GM12874 (cell line): ENCODE results near the gene ZNF311.

Source experiments
- TF ChIP-seq, protein P1 (sequence below): IDR thresholded peaks from 2 replicates; pipeline ENCODE4 v1.5.1; 2011; ENCODE audit warnings: low read depth, mild to moderate bottlenecking, control low read depth, low read length, moderate library complexity; ENCODE audit not compliant: insufficient read depth

The ZNF311 gene

GRCh38 chr6:29019629-29020028, 14.5 kb upstream of the ZNF311 start:
- TF ChIP-seq, protein P1, sequence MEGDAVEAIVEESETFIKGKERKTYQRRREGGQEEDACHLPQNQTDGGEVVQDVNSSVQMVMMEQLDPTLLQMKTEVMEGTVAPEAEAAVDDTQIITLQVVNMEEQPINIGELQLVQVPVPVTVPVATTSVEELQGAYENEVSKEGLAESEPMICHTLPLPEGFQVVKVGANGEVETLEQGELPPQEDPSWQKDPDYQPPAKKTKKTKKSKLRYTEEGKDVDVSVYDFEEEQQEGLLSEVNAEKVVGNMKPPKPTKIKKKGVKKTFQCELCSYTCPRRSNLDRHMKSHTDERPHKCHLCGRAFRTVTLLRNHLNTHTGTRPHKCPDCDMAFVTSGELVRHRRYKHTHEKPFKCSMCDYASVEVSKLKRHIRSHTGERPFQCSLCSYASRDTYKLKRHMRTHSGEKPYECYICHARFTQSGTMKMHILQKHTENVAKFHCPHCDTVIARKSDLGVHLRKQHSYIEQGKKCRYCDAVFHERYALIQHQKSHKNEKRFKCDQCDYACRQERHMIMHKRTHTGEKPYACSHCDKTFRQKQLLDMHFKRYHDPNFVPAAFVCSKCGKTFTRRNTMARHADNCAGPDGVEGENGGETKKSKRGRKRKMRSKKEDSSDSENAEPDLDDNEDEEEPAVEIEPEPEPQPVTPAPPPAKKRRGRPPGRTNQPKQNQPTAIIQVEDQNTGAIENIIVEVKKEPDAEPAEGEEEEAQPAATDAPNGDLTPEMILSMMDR = no peak

GRCh38 chr6:29017428-29017802, 12.3 kb upstream of the ZNF311 start:
- TF ChIP-seq, protein P1 = no peak

DNA sequence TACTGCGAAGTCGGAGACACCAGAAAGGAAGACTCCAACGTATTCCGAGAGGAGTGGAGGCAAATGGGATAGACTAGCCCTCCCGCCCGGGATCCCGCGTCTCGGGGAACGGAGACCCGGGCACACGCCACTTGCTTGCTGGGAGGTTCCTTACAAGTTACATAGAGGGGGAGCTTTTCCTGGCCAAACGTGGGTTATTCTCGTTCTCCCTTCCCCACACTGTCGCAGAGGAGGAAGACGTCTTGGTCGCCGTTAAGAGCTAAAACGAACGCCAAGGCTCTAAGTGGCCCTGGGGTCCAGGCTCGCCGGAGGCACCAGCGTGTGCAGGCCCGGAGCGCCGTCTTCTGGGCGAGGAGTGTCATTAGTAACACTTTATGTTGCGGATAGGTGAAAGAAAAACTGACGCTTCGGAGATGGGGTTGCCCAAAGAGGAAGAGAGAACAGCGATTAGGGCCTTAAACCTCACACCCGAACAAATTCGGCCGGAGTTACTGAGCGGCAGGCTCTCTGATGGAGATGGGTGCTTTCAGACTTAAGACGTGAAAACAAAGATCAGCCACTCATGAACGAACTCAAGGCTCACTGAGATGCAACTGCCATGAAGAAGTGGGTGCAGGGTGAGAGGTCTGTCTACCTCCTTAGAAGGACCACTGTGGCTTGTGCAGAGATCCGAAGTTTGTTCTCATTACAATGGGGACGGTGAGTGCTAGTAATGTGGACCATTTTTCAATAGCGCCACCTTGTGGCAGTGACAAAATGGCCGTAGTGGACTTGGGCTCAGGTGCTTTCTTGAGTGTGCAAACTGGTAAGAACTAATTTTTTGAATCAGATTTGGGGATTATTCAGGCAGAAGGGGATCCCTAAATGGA, 11.7 kb upstream of the ZNF311 start:
- TF ChIP-seq, protein P1 = peak; percentile 78

DNA sequence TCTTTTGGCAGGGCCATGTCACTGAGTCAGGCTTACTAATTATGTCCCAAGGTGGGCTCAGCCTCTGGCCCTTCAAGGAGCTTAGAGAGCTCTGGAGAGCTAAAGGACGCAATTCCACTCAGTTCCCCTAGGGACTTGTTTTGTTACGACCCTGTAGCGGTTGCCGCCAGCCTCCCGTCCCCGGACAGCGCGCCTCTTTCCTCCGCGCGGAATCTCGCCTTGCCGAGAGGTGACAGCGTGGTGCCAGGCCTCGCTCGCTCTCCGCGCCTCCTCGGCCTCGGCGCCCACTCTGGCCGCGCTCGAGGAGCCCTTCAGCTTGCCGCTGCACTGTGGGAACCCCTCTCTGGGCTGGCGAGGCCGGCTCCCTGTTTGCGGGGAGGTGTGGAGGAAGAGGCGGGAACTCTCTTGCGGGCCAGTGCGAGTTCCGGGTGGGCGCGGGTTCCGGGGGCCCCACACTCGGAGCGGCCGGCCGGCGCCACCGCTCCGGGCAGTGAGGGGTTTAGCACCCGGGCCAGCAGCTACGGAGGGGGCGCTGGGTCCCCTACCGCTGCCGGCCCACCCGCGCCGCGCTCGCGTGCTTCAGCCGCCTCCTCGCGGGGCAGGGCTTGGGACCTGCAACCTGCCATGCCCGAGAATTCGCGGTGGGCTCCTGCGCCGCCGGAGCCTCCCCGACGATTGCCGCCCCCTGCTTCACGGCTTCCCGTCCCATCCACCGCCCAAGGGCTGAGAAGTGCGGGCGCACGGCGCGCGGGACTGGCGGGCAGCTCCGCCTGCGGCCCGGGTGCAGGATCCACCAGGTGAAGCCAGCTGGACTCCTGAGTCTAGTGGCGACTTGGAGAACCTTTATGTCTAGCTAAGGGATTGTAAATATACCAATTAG, 9.9 kb upstream of the ZNF311 start:
- TF ChIP-seq, protein P1 = no peak

GRCh38 chr6:29011276-29011734, 6.2 kb upstream of the ZNF311 start:
- TF ChIP-seq, protein P1 = no peak

DNA sequence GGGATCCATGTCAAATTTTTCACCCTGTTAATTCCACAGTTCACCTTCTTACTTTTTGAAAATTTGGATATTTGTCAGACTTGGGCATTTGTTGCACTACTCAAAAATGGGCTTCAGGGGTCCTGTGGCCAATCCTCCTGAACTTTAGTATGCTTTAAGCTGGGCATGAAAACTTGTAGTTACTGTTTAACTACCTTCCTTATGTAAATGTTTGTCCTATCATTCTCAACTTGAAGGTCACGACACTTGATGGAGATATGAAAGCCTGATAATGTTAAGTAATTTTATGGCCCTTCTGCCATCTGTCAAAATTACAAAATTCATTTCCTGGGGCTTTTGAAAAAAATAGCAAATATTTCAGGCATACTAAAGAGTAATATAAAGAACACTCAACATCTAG, 4.2 kb upstream of the ZNF311 start:
- TF ChIP-seq, protein P1 = no peak

DNA sequence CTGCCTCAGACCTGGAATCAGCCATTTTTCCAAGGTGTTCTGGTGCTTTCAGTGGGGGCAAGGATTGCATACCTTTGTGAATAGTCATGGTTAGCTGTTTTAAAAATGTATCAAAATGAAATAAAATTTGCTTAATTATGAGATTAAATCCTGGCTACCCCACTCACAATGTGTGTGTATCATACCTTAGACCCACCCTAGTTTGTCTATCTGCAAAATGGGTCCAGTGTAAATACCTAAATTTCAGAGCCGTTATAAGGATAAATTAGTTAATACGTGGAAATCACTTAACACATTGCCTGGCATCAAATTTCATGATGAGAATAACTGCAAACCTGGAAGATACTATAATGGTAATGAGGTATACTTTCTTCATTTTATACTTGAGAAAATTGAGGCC, 3.0 kb upstream of the ZNF311 start:
- TF ChIP-seq, protein P1 = no peak
